Trophoblast cell (in vitro differentiated cells and primary cell): ENCODE results near the gene RET.

Experiments used
- DNase-seq, 2 donors: peaks; one replicate each; pipeline ENCODE4 v3.0.0-alpha.2; 2016
- H2AFZ ChIP-seq: 2 replicates; pipeline ENCODE4 v1.6.1; 2013; ENCODE audit warnings: low read length, moderate library complexity, mild to moderate bottlenecking; ENCODE audit not compliant: insufficient read depth, poor library complexity
- H2AK5ac ChIP-seq: 2 replicates; pipeline ENCODE4 v1.6.1; 2013; ENCODE audit warnings: mild to moderate bottlenecking, low read length
- H2BK120ac ChIP-seq: 2 replicates; pipeline ENCODE4 v1.6.1; 2013; ENCODE audit warnings: low read length, mild to moderate bottlenecking, moderate library complexity; ENCODE audit not compliant: insufficient read depth, poor library complexity
- H2BK12ac ChIP-seq: 2 replicates; pipeline ENCODE4 v1.6.1; 2013; ENCODE audit warnings: mild to moderate bottlenecking, low read length, moderate library complexity
- H2BK5ac ChIP-seq: 2 replicates; pipeline ENCODE4 v1.6.1; 2013; ENCODE audit warnings: low read length, low read depth, moderate library complexity, mild to moderate bottlenecking; ENCODE audit not compliant: poor library complexity
- H3K14ac ChIP-seq: 2 replicates; pipeline ENCODE4 v1.6.1; 2013; ENCODE audit warnings: mild to moderate bottlenecking, low read length
- H3K18ac ChIP-seq: 2 replicates; pipeline ENCODE4 v1.6.1; 2013; ENCODE audit warnings: mild to moderate bottlenecking, low read length
- H3K23ac ChIP-seq: 2 replicates; pipeline ENCODE4 v1.6.1; 2013; ENCODE audit warnings: low read length
- H3K27ac ChIP-seq: 2 replicates; pipeline ENCODE4 v1.5.1; 2013; ENCODE audit warnings: low read depth, mild to moderate bottlenecking, inconsistent platforms, low read length, moderate library complexity
- H3K27me3 ChIP-seq: 2 replicates; pipeline ENCODE4 v1.6.1; 2013; ENCODE audit warnings: inconsistent platforms, mild to moderate bottlenecking, low read length, moderate library complexity; ENCODE audit not compliant: insufficient read depth
- H3K36me3 ChIP-seq, 2 experiments: 1 replicate in 1 of 2; 2 replicates in 1 of 2; pipeline ENCODE4 v1.6.1; 2013; ENCODE audit warnings: low read length in 2 of 2, mild to moderate bottlenecking in 2 of 2, moderate library complexity in 1 of 2; ENCODE audit not compliant: insufficient read depth in 2 of 2, control insufficient read depth in 1 of 2
- H3K4ac ChIP-seq: 2 replicates; pipeline ENCODE4 v1.6.1; 2013; ENCODE audit warnings: low read depth, mild to moderate bottlenecking, low read length, moderate library complexity
- H3K4me1 ChIP-seq, 2 experiments: 1 replicate in 1 of 2; 2 replicates in 1 of 2; pipeline ENCODE4 v1.6.1; 2013; ENCODE audit warnings: low read length in 2 of 2, mild to moderate bottlenecking in 2 of 2, moderate library complexity in 1 of 2; ENCODE audit not compliant: insufficient read depth in 2 of 2, control insufficient read depth in 1 of 2
- H3K4me2 ChIP-seq: 2 replicates; pipeline ENCODE4 v1.6.1; 2013; ENCODE audit warnings: inconsistent platforms, mild to moderate bottlenecking, low read length, moderate library complexity
- H3K4me3 ChIP-seq: 2 replicates; pipeline ENCODE4 v1.5.1; 2013; ENCODE audit warnings: mild to moderate bottlenecking, low read depth, low read length, inconsistent platforms
- H3K79me1 ChIP-seq: one replicate; pipeline ENCODE4 v1.6.1; 2013; ENCODE audit warnings: low read length
- H3K79me2 ChIP-seq: 2 replicates; pipeline ENCODE4 v1.6.1; 2013; ENCODE audit warnings: low read length, mild to moderate bottlenecking; ENCODE audit not compliant: control insufficient read depth, insufficient read depth, poor library complexity
- H3K9ac ChIP-seq: 2 replicates; pipeline ENCODE4 v1.6.1; 2013; ENCODE audit warnings: mild to moderate bottlenecking, low read length
- H3K9me3 ChIP-seq: 2 replicates; pipeline ENCODE4 v1.6.1; 2013; ENCODE audit warnings: low read depth, mild to moderate bottlenecking, control low read depth, inconsistent platforms, low read length; ENCODE audit not compliant: insufficient read depth
- H4K12ac ChIP-seq: 2 replicates; pipeline ENCODE4 v1.6.1; 2013; ENCODE audit warnings: low read depth, mild to moderate bottlenecking, low read length, moderate library complexity
- H4K8ac ChIP-seq: 2 replicates; pipeline ENCODE4 v1.6.1; 2013; ENCODE audit warnings: low read depth, mild to moderate bottlenecking, low read length, moderate library complexity
- H4K91ac ChIP-seq: one replicate; pipeline ENCODE4 v1.6.1; 2013; ENCODE audit warnings: low read depth, mild to moderate bottlenecking, low read length, moderate library complexity
- WGBS: extraction: QIAGEN DNeasy Blood & Tissue Kit; methylation state at CpG from one replicate; pipeline ENCODE4 v1.1.7; 2013; ENCODE audit warnings: missing lambda C conversion rate; ENCODE audit not compliant: insufficient read length, insufficient coverage; ENCODE audit errors: extremely low coverage; 5-methylcytosine and 5-hydroxymethylcytosine counted together

Gene RET

GRCh38 chr10:43166880-43167497 is 90.1 kb downstream of the RET start:
- H3K4me2 ChIP-seq, result no peak overlapping the region
- H3K18ac ChIP-seq, result no peak overlapping the region

GRCh38 chr10:43167498-43167889 is 90.6 kb downstream of the RET start:
- DNase-seq, result no peak
- H3K4me3 ChIP-seq, result no peak overlapping the region
- no peaks in the 10 kb centered on the region for H3K27me3 ChIP-seq
- H2BK12ac ChIP-seq, result no peak overlapping the region
- no peaks in the 10 kb centered on the region for H3K9me3 ChIP-seq
- no peak overlapping the region for H3K14ac ChIP-seq
- no peak overlapping the region for H2BK120ac ChIP-seq
- no peaks in the 10 kb centered on the region for H3K79me1 ChIP-seq
- WGBS, result no CpG with 5 or more reads among the region's 2 CpGs
- no peak overlapping the region for H3K9ac ChIP-seq
- H3K27ac ChIP-seq, result no peak overlapping the region
- H4K12ac ChIP-seq, result no peak overlapping the region
- H3K36me3 ChIP-seq, result no peaks in the 10 kb centered on the region
- no peak overlapping the region for H4K91ac ChIP-seq
- H3K4ac ChIP-seq, result no peak overlapping the region
- H3K4me2 ChIP-seq, result no peak overlapping the region
- no peak overlapping the region for H2AK5ac ChIP-seq
- H3K4me1 ChIP-seq, result no peaks in the 10 kb centered on the region
- no peak overlapping the region for H2BK5ac ChIP-seq
- H4K8ac ChIP-seq, result no peak overlapping the region
- H3K79me2 ChIP-seq, result no peaks in the 10 kb centered on the region
- no peak overlapping the region for H2AFZ ChIP-seq
- no peak overlapping the region for H3K23ac ChIP-seq
- no peak overlapping the region for H3K18ac ChIP-seq

More at GRCh38 chr10:43166880-43167497, 90.1 kb downstream of the RET start:
- Histone ChIP-seq H3K4me3 (no peak overlapping the region), H3K9ac (no peak overlapping the region), H2BK120ac (no peak overlapping the region), H2AFZ (no peak overlapping the region), H3K4ac (no peak overlapping the region), H3K4me1 (no peaks in the 10 kb centered on the region), H3K79me2 (no peaks in the 10 kb centered on the region), H3K27ac (no peak overlapping the region), H4K12ac (no peak overlapping the region), H3K79me1 (no peaks in the 10 kb centered on the region), H2AK5ac (no peak overlapping the region), H4K8ac (no peak overlapping the region), H3K23ac (no peak overlapping the region), H3K36me3 (no peaks in the 10 kb centered on the region), H3K27me3 (no peaks in the 10 kb centered on the region), H3K14ac (no peak overlapping the region), H2BK5ac (no peak overlapping the region), H4K91ac (no peak overlapping the region), H3K9me3 (no peaks in the 10 kb centered on the region), H2BK12ac (no peak overlapping the region)
- no peak for DNase-seq

GRCh38 chr10:43170491-43170890 is 93.6 kb downstream of the RET start:
- H3K36me3 ChIP-seq, result no peaks in the 10 kb centered on the region
- no peak overlapping the region for H2BK12ac ChIP-seq
- no peaks in the 10 kb centered on the region for H3K79me2 ChIP-seq
- no peak overlapping the region for H3K14ac ChIP-seq
- no peaks in the 10 kb centered on the region for H3K4me1 ChIP-seq
- no peak overlapping the region for H2BK120ac ChIP-seq
- H4K12ac ChIP-seq, result no peak overlapping the region
- no peak overlapping the region for H3K9ac ChIP-seq
- H3K4me2 ChIP-seq, result no peak overlapping the region
- no peak overlapping the region for H3K4ac ChIP-seq
- H3K27me3 ChIP-seq, result no peaks in the 10 kb centered on the region
- peak in 1 of 2 donors; percentile 62 for DNase-seq
- no peak overlapping the region for H2BK5ac ChIP-seq
- H3K4me3 ChIP-seq, result no peak overlapping the region
- H3K27ac ChIP-seq, result no peak overlapping the region
- no peaks in the 10 kb centered on the region for H3K79me1 ChIP-seq
- H3K18ac ChIP-seq, result no peak overlapping the region
- H3K9me3 ChIP-seq, result no peaks in the 10 kb centered on the region
- no peak overlapping the region for H3K23ac ChIP-seq
- no peak overlapping the region for H2AFZ ChIP-seq
- H2AK5ac ChIP-seq, result no peak overlapping the region
- no CpG with 5 or more reads among the region's 2 CpGs for WGBS
- no peak overlapping the region for H4K8ac ChIP-seq
- H4K91ac ChIP-seq, result no peak overlapping the region

GRCh38 chr10:43172645-43173044 is 95.8 kb downstream of the RET start:
- no CpG with 5 or more reads among the region's 5 CpGs for WGBS
- Histone ChIP-seq H2AK5ac (no peak overlapping the region), H3K4me2 (no peak overlapping the region), H4K12ac (no peak overlapping the region), H3K79me2 (no peaks in the 10 kb centered on the region), H2BK5ac (no peak overlapping the region), H3K36me3 (peaks cover 3 to 4% of the 10 kb centered on the region in 2 experiments), H3K4ac (no peak overlapping the region), H3K9me3 (no peaks in the 10 kb centered on the region), H3K18ac (no peak overlapping the region), H3K4me1 (no peaks in the 10 kb centered on the region), H3K27me3 (no peaks in the 10 kb centered on the region), H2AFZ (no peak overlapping the region), H2BK120ac (no peak overlapping the region), H3K9ac (no peak overlapping the region), H3K27ac (no peak overlapping the region), H3K14ac (no peak overlapping the region), H2BK12ac (no peak overlapping the region), H3K4me3 (no peak overlapping the region), H3K79me1 (no peaks in the 10 kb centered on the region), H3K23ac (no peak overlapping the region), H4K8ac (no peak overlapping the region), H4K91ac (no peak overlapping the region)
- no peak for DNase-seq
